Activated B cell treated with CpG ODN at 0.5 μM for 24 hours (primary cell): ENCODE data around the gene CIAO2A. TPM values are rescaled to one million over a fixed set of nuclear protein-coding genes. Genes with fewer than 3 reads are reported as not detected.
"Not testable (repeated sequence)": the region's sequence is repeated elsewhere in the genome, so short reads cannot be mapped to it uniquely, and the experiment has no call there.

Experiments
- ATAC-seq: fragments of 200-7000 bp; cut with Tn5 transposase; one replicate; pipeline ENCODE4 v1.10.0; 2021; ENCODE audit warnings: low read depth, mild to moderate bottlenecking, moderate library complexity
- CTCF ChIA-PET: fragments of 350-600 bp; sonication (Branson Sonifier 250); formaldehyde crosslinking; loops from one replicate; lab custom pipeline; 2021; ENCODE audit warnings: antibody characterized with exemption; lab: Charles Lee
- POLR2A ChIA-PET: fragments of 350-600 bp; sonication (Branson Sonifier 250); formaldehyde crosslinking; loops from one replicate; lab custom pipeline; 2021; ENCODE audit warnings: antibody characterized with exemption; lab: Charles Lee
- DNase-seq: peaks from one replicate; pipeline ENCODE4 v3.0.0; 2022
- H3K27ac Mint-ChIP-seq: one replicate; pipeline ENCODE4 v1.8.0; 2020; ENCODE audit warnings: mixed read lengths
- H3K27me3 Mint-ChIP-seq: one replicate; pipeline ENCODE4 v1.8.0; 2021; ENCODE audit warnings: mixed read lengths
- H3K36me3 Mint-ChIP-seq: one replicate; pipeline ENCODE4 v1.8.0; 2021; ENCODE audit warnings: low read depth, mixed read lengths
- H3K4me1 Mint-ChIP-seq: one replicate; pipeline ENCODE4 v1.8.0; 2021; ENCODE audit warnings: mixed read lengths
- H3K4me3 Mint-ChIP-seq: one replicate; pipeline ENCODE4 v1.8.0; 2020; ENCODE audit warnings: mild to moderate bottlenecking, mixed read lengths
- H3K9me3 Mint-ChIP-seq: one replicate; pipeline ENCODE4 v1.8.0; 2020; ENCODE audit warnings: mixed read lengths
- CTCF ChIP-seq: fragments of 200-600 bp; IDR thresholded peaks from one replicate; pipeline ENCODE4 v1.8.0; 2022; ENCODE audit warnings: antibody characterized with exemption, mild to moderate bottlenecking
- intact Hi-C: fragments of 100-400 bp; cut with micrococcal nuclease; formaldehyde crosslinking; loops from one replicate; pipeline ENCODE4 v1.15.1; 2024
- total RNA-seq: library from RNA; stranded (reverse); gene quantifications from 2 replicates; pipeline ENCODE4 v1.2.3, GENCODE V29; 2022

The CIAO2A gene
- total RNA-seq, 1 donor from 2014 or later = 58.4 TPM

- ChIA-PET CTCF (interaction anchor here (2.0 kb wide), 1 partner anchor 31 kb away, joined by 7 read pairs; no protein-coding TSS in a partner anchor), POLR2A (interaction anchor here (2.7 kb wide), 1 partner anchor 11 kb away, joined by 7 read pairs; no protein-coding TSS in a partner anchor)
- Mint-ChIP-seq H3K4me1 (no peaks in the 10 kb centered on the region), H3K36me3 (peaks cover 87% of the 10 kb centered on the region), H3K9me3 (no peaks in the 10 kb centered on the region), H3K4me3 (no peak overlapping the region), H3K27ac (no peak overlapping the region), H3K27me3 (no peaks in the 10 kb centered on the region)
- DNase-seq (no peak), ATAC-seq (no peak)
- TF ChIP-seq CTCF = no peak
- intact Hi-C loops = no loop called here
These were observed 29.3 kb upstream of the CIAO2A start for GRCh38 chr15:64122936-64123351.

- CTCF ChIA-PET = interaction anchor here (2.0 kb wide), 1 partner anchor 31 kb away, joined by 7 read pairs; no protein-coding TSS in a partner anchor
These were observed 28.8 kb upstream of the CIAO2A start for GRCh38 chr15:64122444-64122843.

GRCh38 chr15:64121614-64122013 lies 28.0 kb upstream of the CIAO2A start:
- no peak for ATAC-seq

More at GRCh38 chr15:64122444-64122843, 28.8 kb upstream of the CIAO2A start:
- Mint-ChIP-seq H3K27me3 (no peaks in the 10 kb centered on the region), H3K9me3 (no peaks in the 10 kb centered on the region), H3K4me3 (no peak overlapping the region), H3K36me3 (peaks cover 87% of the 10 kb centered on the region), H3K27ac (no peak overlapping the region), H3K4me1 (no peaks in the 10 kb centered on the region)
- TF ChIP-seq CTCF = no peak
- ATAC-seq (no peak), DNase-seq (no peak)
- POLR2A ChIA-PET = interaction anchor here (2.7 kb wide), 1 partner anchor 11 kb away, joined by 7 read pairs; no protein-coding TSS in a partner anchor
- intact Hi-C loops = no loop called here

GRCh38 chr15:64120322-64120721 lies 26.7 kb upstream of the CIAO2A start:
- H3K9me3 Mint-ChIP-seq, H3K27me3 Mint-ChIP-seq, H3K4me1 Mint-ChIP-seq, intact Hi-C loops, ATAC-seq, H3K4me3 Mint-ChIP-seq, DNase-seq, H3K27ac Mint-ChIP-seq: not testable (repeated sequence)
- ChIA-PET POLR2A (interaction anchor here (0.6 kb wide), 1 partner anchor 126 kb away, joined by 3 read pairs; no protein-coding TSS in a partner anchor), CTCF (interaction anchor here (0.6 kb wide), 1 partner anchor 368 kb away, joined by 3 read pairs; no protein-coding TSS in a partner anchor)
- H3K36me3 Mint-ChIP-seq = peaks cover 90% of the 10 kb centered on the region

More at GRCh38 chr15:64121614-64122013, 28.0 kb upstream of the CIAO2A start:
- intact Hi-C loops = no loop called here
- H3K27me3 Mint-ChIP-seq = no peaks in the 10 kb centered on the region
- H3K9me3 Mint-ChIP-seq = no peaks in the 10 kb centered on the region
- no peak for DNase-seq
- ChIA-PET CTCF (interaction anchor here (2.0 kb wide), 1 partner anchor 32 kb away, joined by 7 read pairs; no protein-coding TSS in a partner anchor), POLR2A (interaction anchor here (2.7 kb wide), 1 partner anchor 10 kb away, joined by 7 read pairs; no protein-coding TSS in a partner anchor)
- no peak for TF ChIP-seq CTCF
- H3K4me3 Mint-ChIP-seq = no peak overlapping the region
- peaks cover 88% of the 10 kb centered on the region for H3K36me3 Mint-ChIP-seq
- H3K27ac Mint-ChIP-seq = no peak overlapping the region
- H3K4me1 Mint-ChIP-seq = no peaks in the 10 kb centered on the region

- no peak overlapping the region for H3K4me3 Mint-ChIP-seq
- ChIA-PET POLR2A (no interaction called here), CTCF (no interaction called here)
- no peak overlapping the region for H3K27ac Mint-ChIP-seq
- H3K36me3 Mint-ChIP-seq = peaks cover 88% of the 10 kb centered on the region
- peaks cover 20% of the 10 kb centered on the region for H3K4me1 Mint-ChIP-seq
- intact Hi-C loops = no loop called here
- TF ChIP-seq CTCF = no peak
- no peaks in the 10 kb centered on the region for H3K27me3 Mint-ChIP-seq
- no peaks in the 10 kb centered on the region for H3K9me3 Mint-ChIP-seq
- ATAC-seq (no peak), DNase-seq (no peak)
These were observed 24.3 kb upstream of the CIAO2A start for GRCh38 chr15:64117759-64118487.
